ENCODE measurements around the gene FAAP100. TPM values are rescaled to one million over a fixed set of nuclear protein-coding genes. Genes with fewer than 3 reads are reported as not detected.

FAAP100 gene
- polyA plus RNA-seq, 1 donor (not counting 4 experiments of a cell fraction or from before 2014, with no cell fraction given) = 3.8 TPM

GRCh38 chr17:81519284-81520020 is 32.7 kb downstream of the FAAP100 start:
- Histone ChIP-seq H2AFZ (ENCODE audit: control insufficient read depth, low read length) (peak overlapping the region; percentile 46), H4K20me1 (ENCODE audit: control insufficient read depth, extremely low read depth, insufficient read depth, low read length) (peaks cover 3% of the 10 kb centered on the region), H3K79me2 (ENCODE audit: control insufficient read depth, insufficient read depth, low read length) (no peaks in the 10 kb centered on the region), H3K27ac (ENCODE audit: control insufficient read depth, insufficient read depth, low read length) (no peak overlapping the region), H3K36me3 (ENCODE audit: control insufficient read depth in 2 of 2, extremely low read depth in 1 of 2, insufficient read depth in 2 of 2, low read length in 2 of 2) (no peaks in the 10 kb centered on the region), H3K9me1 (ENCODE audit: control insufficient read depth, extremely low read depth, insufficient read depth, low read length) (no peaks in the 10 kb centered on the region), H3K4me3 (ENCODE audit: control insufficient read depth in 2 of 3, extremely low read depth in 1 of 3, insufficient read depth in 2 of 3, low read depth in 1 of 3, low read length in 3 of 3) (peak overlapping the region; percentile 30 to 57 (median 51)), H3K4me1 (ENCODE audit: control insufficient read depth, extremely low read depth, insufficient read depth, low read length) (peaks cover 14% of the 10 kb centered on the region), H3K27me3 (ENCODE audit: control insufficient read depth, extremely low read depth, insufficient read depth, low read length) (peaks cover 19% of the 10 kb centered on the region), H3K4me2 (ENCODE audit: control insufficient read depth, extremely low read depth, insufficient read depth, low read depth, low read length) (peak overlapping the region; percentile 84), H3K9me3 (ENCODE audit: control insufficient read depth, low read depth, low read length) (no peaks in the 10 kb centered on the region), H3K9ac (ENCODE audit: control insufficient read depth, extremely low read depth, insufficient read depth, low read length) (peak overlapping the region; percentile 37)
- dilution Hi-C loops (cut with MboI; ENCODE audit: extremely low pct_ligation_motif_present, low sequenced_read_pairs) = no loop called here
- TF ChIP-seq CTCF (optimal IDR thresholded peaks at IDR 0.05 in 1 of 3, IDR thresholded peaks at IDR 0.05 in 1 of 3, conservative IDR thresholded peaks at IDR 0.05 in 1 of 3; ENCODE audit: extremely low read depth in 1 of 3, insufficient read depth in 2 of 3, low read length in 3 of 3) (peak; percentile 47 to 71 (median 59)), EZH2 (IDR thresholded peaks at IDR 0.05; ENCODE audit: low read length) (no peak)
- FAIRE-seq (no peak), DNase-seq (ENCODE audit: low read depth, low spot score) (no peak)

GRCh38 chr17:81518785-81519283 is 33.3 kb downstream of the FAAP100 start:
- dilution Hi-C loops (cut with MboI; ENCODE audit: extremely low pct_ligation_motif_present, low sequenced_read_pairs) = no loop called here
- H4K20me1 ChIP-seq (ENCODE audit: control insufficient read depth, extremely low read depth, insufficient read depth, low read length) = peaks cover under 1% of the 10 kb centered on the region
- peak overlapping the region; percentile 30 to 57 (median 51) for H3K4me3 ChIP-seq (ENCODE audit: control insufficient read depth in 2 of 3, extremely low read depth in 1 of 3, insufficient read depth in 2 of 3, low read depth in 1 of 3, low read length in 3 of 3)
- H3K36me3 ChIP-seq (ENCODE audit: control insufficient read depth in 2 of 2, extremely low read depth in 1 of 2, insufficient read depth in 2 of 2, low read length in 2 of 2) = no peaks in the 10 kb centered on the region
- FAIRE-seq = no peak
- H3K4me1 ChIP-seq (ENCODE audit: control insufficient read depth, extremely low read depth, insufficient read depth, low read length) = peaks cover 14% of the 10 kb centered on the region
- no peaks in the 10 kb centered on the region for H3K9me1 ChIP-seq (ENCODE audit: control insufficient read depth, extremely low read depth, insufficient read depth, low read length)
- no peak for DNase-seq (ENCODE audit: low read depth, low spot score)
- H3K4me2 ChIP-seq (ENCODE audit: control insufficient read depth, extremely low read depth, insufficient read depth, low read depth, low read length) = peak overlapping the region; percentile 84
- H3K79me2 ChIP-seq (ENCODE audit: control insufficient read depth, insufficient read depth, low read length) = no peaks in the 10 kb centered on the region
- peak overlapping the region; percentile 46 for H2AFZ ChIP-seq (ENCODE audit: control insufficient read depth, low read length)
- no peaks in the 10 kb centered on the region for H3K9me3 ChIP-seq (ENCODE audit: control insufficient read depth, low read depth, low read length)
- H3K9ac ChIP-seq (ENCODE audit: control insufficient read depth, extremely low read depth, insufficient read depth, low read length) = peak overlapping the region; percentile 37
- H3K27ac ChIP-seq (ENCODE audit: control insufficient read depth, insufficient read depth, low read length) = no peak overlapping the region
- TF ChIP-seq EZH2 (IDR thresholded peaks at IDR 0.05; ENCODE audit: low read length) (no peak), CTCF (optimal IDR thresholded peaks at IDR 0.05 in 1 of 3, IDR thresholded peaks at IDR 0.05 in 1 of 3, conservative IDR thresholded peaks at IDR 0.05 in 1 of 3; ENCODE audit: extremely low read depth in 1 of 3, insufficient read depth in 2 of 3, low read length in 3 of 3) (no peak)
- peaks cover 17% of the 10 kb centered on the region for H3K27me3 ChIP-seq (ENCODE audit: control insufficient read depth, extremely low read depth, insufficient read depth, low read length)
